HG02623 (cell line): ENCODE measurements around the gene CHD6.

Experiments used
- ATAC-seq: cut with Tn5 transposase; IDR thresholded peaks from one replicate; pipeline ENCODE4 v1.9.1; 2021; ENCODE audit warnings: moderate library complexity; ENCODE audit not compliant: unreplicated experiment

The CHD6 gene

DNA sequence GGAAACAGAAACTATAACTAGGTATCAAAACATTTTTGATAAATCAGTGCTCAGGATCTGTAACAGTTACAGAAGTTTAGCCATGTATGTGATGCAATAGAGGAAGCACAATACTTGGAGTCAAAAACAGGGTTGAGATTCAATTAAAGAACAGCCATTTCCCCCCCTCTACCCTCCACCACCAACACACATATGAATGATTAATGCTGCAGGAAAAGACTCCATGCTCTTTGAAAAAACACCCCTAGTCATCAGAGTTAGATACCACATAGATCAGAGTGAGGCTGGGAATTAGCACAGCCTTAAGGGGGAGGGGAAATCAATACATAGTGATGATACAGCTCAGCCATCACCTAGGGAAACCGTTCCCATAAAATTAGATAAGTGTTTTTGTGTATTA, 142.7 kb downstream of the CHD6 start:
- ATAC-seq: no peak

DNA sequence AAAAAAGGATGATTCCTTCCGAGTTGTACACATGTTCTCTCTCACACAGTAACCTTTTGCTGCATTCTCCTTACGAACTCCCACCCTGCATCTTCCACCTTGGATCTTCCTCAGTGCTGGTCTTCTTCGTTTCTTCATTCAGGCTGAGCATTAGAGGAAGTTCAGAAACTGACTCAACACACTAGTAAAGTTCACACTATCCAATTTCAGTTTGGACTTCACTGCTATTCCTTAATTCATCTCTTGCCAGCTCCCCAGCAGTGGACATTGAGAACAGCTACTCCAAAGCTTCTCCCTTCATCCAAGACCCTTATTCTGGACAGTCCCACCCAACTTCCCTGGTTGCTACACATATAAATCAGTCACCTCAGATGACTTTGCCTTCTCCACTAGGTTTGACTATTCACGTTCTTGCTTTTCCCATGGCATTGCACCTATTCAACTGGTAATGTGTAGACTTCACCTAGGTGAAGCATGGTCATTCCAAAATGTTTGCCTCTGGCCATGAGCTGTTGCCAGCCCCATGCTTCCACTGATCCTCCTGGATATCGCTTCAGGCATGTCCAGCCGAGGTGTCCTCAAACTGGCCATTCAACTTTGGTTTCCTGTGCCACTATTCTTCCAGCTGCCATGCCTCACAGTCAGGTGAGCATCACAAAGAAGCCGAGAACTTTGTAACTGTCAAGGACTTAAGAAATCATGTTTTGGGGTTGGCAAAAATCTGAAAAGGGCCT, 147.6 kb downstream of the CHD6 start:
- ATAC-seq: no peak

DNA sequence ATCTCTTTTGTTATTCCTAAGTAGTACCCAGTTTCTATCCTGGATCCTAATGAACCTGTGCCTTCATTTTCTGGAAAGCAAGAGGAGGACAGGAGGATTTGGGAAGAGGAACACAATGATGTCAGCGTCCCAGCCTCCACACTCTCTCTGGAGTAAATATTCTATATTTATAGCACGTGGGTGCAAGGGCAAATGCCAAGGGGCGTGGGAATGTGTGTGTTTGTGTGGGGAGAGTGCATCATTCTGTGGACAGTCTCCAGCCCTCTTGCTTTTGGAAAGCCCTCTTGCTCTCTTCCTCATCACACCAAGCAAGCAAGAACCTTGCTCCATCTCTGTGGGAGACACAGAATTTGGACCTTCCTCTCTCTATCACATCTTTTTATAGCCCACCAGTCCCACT, 148.3 kb downstream of the CHD6 start:
- no peak for ATAC-seq

DNA sequence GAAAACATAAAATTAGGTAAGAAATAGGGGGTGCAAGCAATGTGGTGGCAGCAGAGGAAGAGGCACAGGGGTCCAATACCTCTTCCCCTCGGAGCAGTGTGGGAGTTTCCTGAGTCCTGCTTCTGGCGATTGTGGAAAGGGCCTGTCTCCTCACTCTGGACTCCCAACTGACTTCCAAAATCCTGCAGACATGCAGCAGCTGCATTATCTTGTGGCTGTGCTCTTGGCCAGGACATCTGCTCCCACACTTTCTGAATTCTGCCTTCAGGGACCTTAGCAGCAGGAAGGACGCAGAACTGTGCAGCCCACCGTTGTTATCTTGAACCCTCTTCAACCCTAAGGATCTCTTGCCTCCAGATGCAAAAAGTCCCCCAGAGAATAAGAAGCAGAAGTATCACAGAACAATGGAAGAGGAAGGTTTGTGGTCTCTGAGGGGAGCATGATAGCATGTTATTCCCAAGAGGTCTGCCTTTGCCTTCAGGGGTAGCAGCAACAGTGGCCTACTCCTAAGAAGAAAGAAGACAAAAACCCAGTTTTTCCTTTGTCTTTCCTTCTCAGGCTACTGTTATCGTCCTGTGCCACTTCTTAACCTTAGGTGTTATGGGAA, 149.1 kb downstream of the CHD6 start:
- no peak for ATAC-seq

DNA sequence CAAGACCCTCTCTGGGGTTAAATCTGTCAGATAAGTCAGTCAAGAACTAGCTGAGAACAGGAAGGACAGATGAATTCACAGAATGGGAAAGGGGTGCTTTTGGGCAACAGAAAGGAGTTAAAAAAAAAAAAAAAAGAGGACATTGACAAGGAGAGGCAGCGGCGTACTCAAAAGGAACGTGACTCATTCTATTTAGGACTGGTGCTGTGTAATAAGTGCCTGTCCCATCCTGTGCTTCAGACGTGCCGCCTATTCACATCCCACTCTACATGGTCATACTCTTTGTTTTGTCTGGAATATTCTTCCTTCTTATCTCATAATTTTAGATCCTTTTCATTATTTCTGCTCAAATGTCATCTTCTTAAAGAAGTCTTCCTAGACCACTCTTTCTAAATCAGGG, 150.5 kb downstream of the CHD6 start:
- no peak for ATAC-seq

DNA sequence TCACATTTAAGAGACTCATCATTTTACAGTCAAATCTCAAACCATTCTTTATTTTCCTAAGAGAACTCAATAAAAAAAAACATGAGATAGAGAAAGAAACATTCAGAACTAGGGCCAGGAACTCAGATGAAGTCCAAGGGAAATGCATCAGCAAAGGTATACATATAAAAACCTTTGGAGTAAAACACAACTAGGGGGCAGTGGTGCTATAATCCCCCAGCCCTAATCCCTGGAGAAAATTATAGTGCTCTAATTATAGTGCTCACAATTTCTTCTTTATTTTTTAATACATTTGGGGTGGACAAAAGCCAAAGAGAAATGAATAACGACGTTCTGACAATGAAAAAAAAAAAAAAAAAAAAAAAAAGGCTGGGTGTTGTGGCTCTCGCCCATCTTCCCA, 151.0 kb downstream of the CHD6 start:
- no peak for ATAC-seq

DNA sequence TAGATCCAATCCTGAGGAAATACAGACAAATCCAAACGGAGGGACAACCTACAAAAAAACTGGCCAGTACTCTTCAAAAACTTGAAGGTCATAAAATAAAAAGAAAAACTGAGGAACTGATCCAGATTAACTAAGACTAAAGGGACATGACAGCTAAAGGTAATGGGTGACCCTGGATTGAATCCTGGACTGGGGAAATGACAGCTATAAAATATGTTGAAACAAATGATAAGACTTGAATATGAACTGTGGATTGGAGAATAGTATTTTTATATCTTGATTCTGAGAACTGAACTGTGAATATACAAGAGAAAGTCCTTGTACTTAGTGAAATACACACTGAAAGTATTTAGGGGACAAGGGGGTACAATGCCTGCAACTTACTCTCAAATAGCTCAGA, 154.6 kb downstream of the CHD6 start:
- no peak for ATAC-seq

DNA sequence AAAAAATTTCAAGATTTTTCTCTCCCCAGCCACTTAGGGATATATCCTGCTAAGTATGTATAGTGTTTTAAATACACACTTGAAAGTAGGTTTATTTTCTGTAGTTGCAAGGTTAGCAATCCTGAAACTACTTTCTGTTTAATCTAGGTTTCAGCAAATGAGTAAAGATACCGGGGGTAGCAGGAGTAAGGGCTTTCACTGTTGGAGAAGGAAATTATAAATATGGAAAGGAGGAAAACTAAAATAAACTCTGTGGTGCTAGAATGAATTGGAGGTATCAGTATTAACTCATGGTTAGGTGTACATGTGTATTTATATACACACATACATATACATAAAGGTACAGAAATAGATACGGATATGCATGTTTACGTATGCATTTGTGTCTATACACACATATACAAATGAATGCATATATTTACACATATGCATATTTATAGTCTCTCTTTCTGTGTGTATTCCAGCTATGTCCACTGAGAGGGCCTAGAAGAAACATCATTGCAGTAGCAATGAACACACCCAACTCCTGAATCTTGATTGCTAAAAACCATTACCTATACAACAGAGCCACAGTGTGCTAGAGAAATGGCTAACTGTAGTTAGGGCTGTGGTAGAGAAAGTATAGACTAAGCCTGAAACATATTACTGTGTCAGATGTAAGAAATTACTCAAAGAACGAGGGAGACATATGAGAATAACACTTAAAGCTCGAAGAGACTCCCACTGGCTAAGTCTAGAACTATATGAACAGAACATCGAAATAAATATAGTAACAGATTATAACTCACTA, 155.6 kb downstream of the CHD6 start:
- ATAC-seq: peak; percentile 69

DNA sequence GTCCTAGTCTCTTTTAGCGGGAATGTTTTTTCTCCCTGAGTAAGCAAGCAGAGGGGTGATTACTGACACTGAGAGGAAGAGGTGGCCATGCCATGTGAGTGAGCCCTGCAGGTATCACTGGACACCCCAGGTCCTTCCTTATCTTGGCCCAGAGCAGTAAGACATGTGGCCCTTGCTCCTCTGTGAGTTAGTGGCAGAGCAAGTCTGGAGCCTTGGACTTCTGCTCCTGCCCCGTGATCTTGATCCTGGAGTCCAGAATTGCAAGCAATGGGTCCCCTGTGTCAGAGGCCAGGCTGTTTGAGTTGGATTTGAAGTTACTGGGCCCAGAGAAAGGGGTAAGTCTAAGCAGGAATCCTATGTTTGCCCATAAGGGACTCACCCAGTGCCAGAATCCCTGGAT, 159.4 kb downstream of the CHD6 start:
- ATAC-seq: no peak

DNA sequence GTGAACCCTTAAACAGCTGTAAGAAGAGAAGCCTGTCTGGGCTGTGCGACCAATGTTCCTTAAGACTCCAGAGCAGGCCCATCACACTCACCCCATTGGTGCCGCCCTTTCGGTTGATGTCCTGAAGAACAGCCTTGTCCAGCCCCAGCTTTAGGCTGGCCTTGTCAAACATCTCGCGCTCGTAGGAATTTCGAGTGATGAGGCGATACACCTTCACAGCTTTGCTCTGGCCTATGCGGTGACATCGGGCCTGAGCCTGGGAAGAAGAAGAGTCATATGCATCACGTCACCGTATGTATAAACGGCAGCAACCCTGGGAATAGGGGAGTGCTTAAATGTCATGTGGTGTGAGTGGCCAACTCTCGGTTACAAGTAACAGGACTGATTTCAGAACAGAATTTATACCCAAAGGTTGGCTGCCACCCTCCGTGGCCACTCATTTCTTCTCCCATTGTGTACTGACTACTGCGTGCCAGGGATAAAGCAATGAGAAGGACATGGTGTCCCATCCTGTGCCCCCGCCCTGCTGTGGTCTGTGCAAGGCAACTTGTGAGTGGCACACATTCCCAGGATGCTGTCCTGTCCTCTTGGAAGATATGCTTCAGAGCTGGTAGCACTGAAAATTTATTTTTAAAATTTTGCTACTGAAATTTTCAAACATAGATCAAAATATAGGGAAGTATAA, 160.9 kb downstream of the CHD6 start:
- no peak for ATAC-seq

DNA sequence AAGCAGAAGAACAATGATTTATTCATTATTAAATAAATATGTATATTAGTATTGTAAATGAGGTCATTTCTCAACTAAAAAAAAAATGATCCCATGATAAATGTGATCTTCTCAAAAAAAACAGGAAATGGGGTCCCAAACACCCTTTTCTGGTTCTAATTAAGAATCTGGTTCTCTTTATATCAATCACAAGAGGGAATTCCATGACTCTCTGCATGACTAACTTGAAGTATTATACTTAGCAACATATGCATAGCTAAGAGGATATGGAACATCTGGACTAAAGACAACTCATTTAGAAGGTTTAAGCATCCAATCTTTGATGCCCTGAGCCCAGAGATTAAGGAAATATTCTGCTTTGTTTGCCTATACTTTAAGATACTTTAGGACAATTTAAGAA, 161.8 kb downstream of the CHD6 start:
- ATAC-seq: no peak

DNA sequence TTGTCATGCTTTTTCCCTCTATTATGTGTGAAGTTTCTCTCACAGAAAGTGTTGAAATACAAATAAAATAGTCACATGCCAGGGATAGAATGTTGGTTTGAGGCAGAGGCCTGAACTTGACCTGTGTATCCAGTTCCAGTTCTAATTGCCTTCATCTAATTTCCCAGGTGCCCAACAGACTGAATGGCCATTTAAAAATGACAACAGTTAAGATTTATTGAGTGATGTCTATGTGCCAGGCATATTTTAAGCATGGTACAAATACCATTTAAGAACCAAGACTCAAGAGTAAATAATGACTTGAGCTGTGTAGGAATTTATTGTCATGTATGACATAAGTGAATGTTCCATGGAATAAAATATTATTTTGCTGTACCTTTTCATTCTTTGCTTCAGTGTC, 163.9 kb downstream of the CHD6 start:
- ATAC-seq: no peak

DNA sequence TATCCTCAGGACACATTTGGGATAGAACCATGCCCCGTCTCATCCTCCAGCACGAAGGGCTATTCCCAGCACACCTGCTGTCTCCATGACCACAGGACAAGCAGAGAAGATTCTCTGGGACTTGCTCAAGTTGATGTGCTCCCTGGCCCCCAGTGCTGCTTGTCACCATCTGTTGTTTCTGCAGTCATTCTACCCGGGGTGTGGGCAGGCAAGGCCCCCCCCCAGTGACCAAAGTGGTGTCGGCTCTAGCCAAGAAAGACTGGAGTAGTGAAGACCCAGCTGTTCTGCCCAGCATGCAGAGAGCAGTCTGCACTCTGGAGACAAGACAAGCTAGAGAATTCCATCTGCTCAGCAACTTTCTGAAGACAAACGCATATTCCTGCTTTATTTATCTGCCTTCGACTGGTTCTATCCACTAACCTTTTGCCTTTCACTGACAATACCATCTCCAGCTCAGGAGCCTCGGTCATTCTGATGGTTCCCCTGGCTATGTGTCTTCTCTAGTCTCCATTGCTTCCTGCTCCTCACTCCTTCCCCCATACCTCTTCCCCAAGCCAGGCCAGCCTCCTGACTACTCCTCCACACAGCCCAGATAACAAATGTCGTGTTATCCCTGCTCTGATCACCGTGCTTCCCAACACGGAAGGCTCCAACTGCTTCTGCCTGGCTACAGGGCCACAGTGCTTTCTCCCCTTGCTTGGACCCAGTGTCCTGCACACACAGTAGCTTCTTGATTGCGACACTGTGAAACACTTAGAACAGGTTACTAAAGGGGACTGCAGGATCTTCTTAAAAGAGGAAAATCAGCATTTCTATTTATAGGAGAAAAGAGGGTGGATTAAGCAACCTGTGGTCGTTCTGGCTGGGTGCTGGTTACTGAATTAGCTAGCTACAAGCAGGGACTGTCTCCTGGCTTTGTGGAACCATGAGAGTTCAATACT, 164.9 kb downstream of the CHD6 start:
- no peak for ATAC-seq

DNA sequence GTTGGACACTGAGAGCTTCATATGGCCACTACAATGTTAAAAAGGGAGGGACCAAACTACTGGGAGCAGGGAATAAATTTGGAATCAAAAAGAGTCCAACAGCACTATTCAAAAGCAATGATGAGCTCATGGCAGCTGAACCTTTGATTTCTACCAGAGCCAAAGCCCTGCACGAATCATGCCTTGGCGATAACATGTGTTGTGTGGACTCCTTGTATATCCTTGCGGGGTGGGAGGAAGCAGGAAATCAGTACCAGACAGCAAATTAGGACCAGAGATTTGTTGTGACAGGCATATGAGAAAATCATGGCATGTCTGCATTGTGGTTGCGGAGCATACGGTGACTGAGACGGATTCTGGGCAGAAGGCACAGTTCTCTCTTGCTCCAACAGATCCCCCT, 166.0 kb downstream of the CHD6 start:
- no peak for ATAC-seq

DNA sequence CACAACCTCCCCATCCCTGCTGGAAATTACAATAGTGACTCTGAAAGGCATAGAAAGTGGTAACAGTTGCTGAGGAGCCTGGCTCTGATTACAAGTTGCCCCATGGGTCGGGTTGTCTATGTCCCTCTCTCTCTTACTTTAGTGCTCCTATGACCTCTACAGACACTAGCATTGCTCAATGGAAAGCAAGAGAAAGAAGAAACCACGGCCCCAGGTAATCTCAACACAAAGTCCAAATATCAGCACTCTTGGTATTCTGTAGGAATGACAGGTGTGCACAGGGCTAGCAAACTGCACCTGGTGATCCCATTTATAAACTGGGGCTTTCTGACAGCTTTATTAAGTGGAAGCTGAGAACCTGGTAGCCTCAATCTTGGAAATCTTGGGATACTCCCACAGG, 171.2 kb downstream of the CHD6 start:
- no peak for ATAC-seq

DNA sequence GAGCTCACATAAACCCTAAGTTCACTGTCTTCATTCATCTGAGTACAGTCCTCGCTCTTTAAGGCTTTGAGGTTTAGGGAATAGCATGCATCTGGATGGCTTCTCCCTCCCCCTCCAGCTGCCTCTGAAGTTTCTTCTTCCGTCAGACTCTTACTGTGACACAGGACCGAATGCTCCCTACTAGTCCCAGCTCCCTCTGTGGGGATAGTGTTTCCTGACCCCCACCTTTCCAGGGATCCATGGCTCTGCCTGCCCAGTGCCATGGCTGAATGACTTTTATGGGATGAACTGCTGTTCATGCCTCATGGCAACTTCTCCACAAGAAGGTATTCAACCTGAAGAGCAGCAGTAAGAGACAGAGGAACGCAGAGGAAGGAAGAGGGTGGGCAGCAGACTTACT, 171.7 kb downstream of the CHD6 start:
- no peak for ATAC-seq

DNA sequence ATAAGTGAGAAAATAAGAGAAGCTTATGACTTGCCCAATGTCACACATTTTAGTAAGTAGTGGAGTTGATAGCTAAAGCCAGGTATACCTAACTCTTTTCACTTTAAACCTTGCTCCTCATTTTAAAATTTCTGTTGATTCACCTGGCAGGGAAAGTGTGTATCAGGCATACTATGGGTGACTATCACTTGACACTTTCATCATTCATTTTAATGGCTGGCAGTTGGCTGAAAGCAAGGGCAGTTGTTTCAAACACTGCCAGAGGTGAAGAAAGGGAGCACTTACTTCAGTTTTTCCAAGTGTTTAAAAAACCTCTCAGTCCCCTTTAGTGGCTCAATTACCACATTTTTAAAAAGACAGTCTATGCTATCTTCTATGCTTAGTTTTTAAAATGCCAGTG, 173.4 kb downstream of the CHD6 start:
- ATAC-seq: no peak

DNA sequence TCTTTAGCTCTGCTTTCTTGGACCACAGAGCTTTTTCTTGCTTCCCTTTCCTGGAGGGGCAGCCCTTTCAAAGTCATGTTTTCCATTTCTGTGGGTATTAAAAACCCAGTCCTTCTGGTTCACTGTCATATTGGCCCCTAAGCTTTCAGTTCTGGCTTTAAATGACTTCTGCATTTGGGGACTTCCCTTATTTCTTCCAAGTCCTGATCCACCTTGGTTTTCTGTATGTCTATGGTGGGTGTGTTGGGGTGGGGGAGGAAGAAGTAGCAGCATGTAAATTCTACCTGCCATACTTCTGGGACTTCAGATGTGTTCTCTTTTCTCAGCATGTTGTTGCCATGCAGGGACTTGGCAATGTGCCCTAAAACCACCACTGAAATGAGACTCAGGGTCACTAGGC, 174.5 kb downstream of the CHD6 start:
- no peak for ATAC-seq

DNA sequence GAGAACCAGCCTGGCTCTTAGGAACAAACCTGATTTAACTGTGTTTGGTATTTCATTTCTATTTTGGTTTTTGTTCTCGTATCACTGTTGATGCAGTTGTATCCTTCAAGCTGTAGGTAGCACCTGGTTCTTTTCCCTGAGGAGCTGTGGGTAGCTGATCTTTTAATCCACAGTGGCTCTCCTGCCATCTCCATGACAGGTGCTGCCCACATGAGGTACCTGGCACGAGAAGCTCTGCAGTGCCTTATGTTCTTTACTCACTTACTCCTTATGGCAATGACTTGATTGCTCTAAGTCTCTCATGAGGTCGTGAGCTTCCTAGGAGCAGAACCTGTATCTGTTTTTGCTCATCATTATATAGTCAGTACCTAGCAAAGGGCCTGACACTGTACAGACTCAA, 177.3 kb downstream of the CHD6 start:
- ATAC-seq: no peak

DNA sequence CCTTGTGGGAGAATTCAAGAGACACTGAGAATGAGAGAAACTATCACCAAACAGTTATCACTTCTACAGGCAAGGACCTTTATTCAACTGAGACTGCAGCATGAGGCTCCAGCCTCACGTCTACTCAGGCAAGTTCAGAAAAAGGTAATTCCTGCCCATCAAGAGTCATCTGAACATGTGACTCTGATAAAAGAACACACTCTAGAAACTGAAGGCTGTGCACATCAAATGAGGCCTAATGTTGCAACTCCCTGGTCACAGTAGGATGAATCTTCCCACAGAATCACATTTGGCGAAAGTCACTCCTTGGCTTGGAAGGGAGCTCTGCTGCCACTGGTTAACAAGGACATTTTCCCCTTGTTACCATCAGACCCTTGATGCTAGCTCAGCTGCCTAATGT, 180.3 kb downstream of the CHD6 start:
- no peak for ATAC-seq

DNA sequence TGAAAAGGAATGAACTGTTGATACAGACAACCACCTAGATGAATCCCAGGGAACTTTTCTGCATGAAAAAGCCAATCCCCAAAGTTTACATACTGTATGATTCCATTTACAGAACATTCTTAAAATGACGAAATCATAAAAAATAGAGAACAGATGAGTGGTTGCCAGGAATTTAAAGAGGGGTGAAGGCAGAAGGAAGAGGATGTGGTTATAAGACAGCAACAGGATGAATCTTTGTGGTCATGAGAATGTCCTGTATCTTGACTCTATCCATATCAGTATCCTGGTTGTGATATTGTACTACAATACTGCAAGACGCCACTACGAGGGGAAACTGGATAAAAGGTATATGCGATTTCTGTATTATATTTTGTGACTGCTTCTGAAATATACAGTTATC, 181.5 kb downstream of the CHD6 start:
- ATAC-seq: no peak
